Hematopoietic multipotent progenitor cell (in vitro differentiated cells): ENCODE data around the gene SMAD7. TPM values are rescaled to one million over a fixed set of nuclear protein-coding genes. Genes with fewer than 3 reads are reported as not detected.

Experiments used
- DNase-seq, 3 donors: peaks; one replicate each; pipeline ENCODE4 v3.0.0-alpha.2; 2011 to 2015; ENCODE audit warnings: low read depth in 2 of 3, low spot score in 2 of 3
- total RNA-seq: library from RNA; depleted of rRNA; stranded (reverse); fragments of >200 nt; gene quantifications from one replicate; pipeline ENCODE4 v1.2.3, GENCODE V29; 2012

Gene SMAD7
- total RNA-seq, 1 donor, result 8.3 TPM

DNA sequence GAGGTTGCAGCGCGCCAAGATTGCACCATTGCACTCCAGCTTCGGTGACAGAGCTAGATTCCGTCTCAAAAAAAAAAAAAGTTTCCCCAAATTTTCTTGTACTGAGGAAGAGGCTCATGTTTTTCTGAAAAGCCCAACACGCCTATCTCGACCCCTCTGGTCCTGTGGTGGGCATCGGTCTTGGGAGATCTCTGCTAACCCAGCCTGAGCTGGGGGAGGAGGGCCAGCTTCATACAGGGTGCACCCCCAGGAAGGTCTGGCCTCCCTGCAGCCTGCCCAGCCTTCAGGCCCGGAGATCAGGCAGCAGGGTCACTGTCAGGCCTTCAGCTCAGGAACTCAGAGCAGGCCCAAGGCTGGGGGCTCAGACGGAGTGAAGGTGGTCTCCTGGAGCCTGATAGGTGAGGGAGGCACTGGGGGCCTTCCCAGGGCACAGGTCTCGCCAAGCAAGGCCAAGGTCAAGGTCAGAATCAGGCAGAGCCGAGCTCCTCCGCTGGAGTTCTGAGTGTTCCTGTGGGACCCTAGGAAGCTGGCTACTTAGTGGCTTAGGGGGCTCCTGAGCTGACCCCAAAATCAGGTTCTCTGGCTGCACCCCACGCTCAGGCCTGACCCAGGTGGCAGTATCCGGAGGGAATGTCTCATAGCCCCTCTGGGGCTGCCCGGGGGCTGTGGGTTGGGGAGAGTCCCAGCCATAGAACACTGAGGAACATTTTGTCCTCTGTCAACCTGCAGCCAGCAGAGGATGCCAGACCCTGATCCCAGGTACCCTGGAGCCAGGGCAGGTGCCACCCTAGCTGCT lies 37.9 kb upstream of the SMAD7 start:
- DNase-seq, result no peak

- no peak for DNase-seq
These were observed 37.1 kb upstream of the SMAD7 start for GRCh38 chr18:48987821-48988220.

DNA sequence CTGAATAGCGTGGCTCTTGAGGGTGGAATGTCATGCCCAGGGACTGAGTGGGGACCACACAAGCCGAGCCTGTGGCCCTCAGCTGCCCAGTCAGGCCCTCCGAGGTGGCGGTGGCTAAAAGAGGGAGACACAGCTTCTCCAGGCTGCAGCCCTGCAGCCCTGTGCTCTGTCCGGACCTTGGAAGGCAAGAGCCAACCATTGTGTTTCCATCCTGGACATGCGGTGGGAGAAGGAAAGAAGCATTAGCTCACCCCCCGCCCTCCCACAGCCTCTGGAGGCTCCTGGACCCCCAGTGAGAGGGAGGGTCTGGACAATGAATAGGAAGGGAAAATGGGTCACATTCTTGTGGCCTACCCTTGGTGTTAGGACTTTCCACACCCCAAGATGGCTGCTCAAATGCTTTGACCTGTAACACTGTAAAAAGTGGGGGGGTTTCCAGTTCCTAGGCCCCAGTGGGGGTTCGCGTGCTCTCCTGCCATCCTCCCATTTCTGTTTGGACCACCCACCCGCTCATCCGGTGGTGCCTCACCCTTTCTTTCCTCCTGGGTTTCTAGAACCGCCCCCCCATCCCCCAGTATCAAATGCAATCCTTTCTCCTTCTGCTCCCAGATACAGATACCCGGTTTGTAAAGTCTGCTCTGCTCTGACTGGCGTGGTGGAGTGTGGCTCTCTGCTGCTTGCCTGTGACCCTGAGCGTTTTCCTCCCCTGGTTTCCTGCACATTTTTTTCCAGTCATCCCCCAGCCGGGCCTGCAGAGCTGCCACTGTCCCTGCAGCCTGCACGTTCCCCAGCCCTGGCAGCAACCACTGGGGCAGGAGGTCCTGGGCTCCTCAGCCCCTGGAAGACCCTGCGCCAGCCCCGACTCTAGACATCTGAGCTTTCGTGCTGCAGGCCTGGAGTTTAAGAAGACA lies 36.3 kb upstream of the SMAD7 start:
- no peak for DNase-seq

DNA sequence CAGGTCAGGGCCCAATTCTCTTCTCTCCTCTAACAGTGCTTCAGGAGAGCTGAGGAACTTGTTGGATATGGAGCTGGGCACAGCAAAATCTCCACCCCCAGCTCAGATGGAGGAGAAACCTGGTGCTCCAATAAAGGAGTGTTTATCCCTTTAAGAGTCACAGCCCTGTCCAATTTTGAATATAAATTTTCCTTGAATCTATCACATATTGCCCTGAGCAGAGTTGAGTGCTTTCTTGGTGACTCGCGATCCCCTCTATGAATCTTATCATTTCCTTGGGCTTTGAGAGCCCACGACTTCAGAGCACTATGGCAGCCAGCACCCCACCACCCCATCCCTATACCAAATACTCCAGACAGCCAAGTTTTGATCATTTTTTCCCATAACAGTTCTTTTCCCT lies 34.4 kb upstream of the SMAD7 start:
- DNase-seq, result no peak

- peak in 1 of 3 donors; percentile 47 for DNase-seq
These were observed 33.1 kb upstream of the SMAD7 start for GRCh38 chr18:48983793-48984437.

GRCh38 chr18:48982266-48982665 lies 31.5 kb upstream of the SMAD7 start:
- peak in 2 of 3 donors; percentile 62 to 63 for DNase-seq

- peak in 1 of 3 donors; percentile 20 for DNase-seq
These were observed 29.5 kb upstream of the SMAD7 start for GRCh38 chr18:48979944-48980890.

GRCh38 chr18:48977914-48978313 lies 27.1 kb upstream of the SMAD7 start:
- no peak for DNase-seq

DNA sequence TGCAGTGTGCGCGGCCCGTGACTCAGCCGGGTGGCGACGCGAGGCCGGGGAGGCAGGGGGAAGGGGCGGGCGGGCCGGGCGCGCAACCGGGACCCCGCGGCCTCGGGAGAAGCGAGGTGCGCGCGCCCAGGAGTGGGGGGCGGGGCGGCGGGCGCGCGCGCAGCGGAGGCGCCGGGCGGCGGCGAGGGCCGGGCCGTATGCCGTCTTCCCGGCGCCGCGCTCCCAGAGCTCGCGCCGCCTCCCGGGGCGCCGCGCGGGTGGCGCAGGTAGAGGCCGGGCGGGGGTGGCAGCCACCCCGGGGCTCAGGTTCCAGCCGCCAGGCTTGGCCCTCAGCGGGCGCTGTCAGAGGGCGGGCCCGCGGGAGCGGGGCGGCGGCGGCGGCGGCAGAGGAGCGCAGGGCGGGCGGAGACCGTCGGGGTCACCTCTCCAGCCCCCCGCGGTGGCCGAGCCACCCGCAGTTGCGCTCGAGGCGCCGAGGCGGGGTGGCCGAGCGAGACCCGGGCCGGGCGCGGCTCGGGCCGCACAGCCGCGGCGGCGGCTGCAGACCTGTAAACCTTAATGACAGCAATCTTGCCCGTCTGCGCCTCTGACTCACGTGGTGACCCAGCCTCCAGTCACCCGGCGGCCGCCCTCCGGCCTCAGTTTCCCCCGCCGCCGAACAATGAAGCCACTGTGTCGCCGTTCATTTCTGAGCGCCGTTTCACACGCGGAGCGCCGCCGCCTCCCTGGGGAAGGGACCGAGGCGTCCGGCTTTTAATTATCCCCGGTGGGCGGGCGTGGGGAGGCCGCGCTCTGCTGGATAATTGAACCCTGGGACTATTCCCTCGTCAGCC lies 25.3 kb upstream of the SMAD7 start:
- DNase-seq, result peak in 2 of 3 donors; percentile 62 to 69

DNA sequence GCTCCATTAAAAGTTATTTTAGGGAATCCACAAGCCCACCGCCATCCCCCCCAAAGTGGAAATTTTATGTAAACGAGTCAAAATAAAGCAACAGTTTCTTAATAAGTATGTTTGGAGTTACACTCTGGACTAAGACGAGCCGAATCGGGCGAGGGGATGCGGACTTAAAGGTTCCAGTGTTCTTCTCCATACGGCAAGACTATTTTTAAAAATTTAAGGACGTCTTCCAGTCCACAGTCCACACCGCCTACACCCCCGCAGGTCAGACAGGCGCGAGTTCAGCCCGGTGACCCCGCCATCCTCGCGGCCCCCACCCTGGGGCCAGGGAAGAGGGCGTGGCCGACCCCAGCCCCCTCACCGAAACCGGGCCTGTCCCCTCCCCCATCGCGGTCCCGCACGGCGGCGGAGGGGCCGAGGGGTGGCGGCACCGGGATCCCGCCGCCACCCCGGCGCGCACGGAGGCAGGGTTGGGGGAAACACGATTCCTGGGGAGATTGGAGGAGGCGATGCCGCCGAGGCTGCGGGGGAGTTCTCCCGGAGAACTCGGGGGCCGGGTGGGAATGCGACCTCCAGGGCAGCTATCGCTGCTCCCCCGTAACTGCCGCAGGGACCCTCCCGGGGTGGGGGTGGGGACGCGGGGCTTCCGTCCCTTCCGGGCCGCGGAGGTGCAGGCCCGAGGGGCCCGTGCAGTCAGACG lies 24.5 kb upstream of the SMAD7 start:
- DNase-seq, result peak in 1 of 3 donors; percentile 29

DNA sequence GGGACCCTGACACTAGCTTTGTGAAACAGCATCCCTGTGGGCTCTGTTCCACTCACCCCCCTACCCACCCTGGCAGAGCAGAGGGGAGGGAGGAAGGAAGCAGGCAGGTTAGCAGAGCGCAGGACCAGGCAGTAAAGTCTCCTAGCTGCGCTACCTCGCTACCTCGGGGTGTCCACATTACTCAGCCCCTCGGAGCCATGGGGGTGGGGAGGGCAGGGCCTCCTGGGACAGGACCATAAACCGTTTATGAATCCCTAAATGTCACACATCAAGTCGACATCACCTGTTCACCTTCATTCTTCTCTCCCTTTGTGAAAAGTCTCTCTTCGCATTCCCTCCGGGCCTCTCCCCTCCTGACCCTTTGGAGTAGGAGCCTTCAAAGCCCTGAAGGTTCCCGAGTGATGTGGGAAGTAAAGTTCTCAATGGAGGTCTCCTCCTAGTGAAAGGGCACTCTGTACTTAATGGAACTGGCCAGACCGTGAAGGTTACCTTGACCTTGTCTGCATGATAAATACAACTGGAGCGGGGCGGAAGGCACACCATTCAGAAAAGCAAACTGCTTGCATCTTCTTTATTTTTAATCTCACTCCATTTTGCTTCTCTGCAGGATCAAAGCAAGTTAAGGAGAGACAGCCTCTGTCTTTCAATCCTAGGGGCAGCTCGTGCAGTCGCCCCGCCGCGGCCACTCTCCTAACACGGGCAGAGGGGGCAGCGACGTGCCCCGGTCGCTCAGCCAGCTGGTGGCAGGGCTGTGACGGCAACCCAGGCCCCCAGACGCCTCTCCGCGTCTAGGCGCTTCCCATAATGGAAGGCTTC lies 23.7 kb upstream of the SMAD7 start:
- DNase-seq, result no peak

GRCh38 chr18:48973731-48974130 lies 23.0 kb upstream of the SMAD7 start:
- DNase-seq, result no peak

- DNase-seq, result no peak
These were observed 17.8 kb upstream of the SMAD7 start for GRCh38 chr18:48968412-48969215.

- no peak for DNase-seq
These were observed 16.8 kb upstream of the SMAD7 start for GRCh38 chr18:48967545-48967944.

GRCh38 chr18:48966523-48966922 lies 15.8 kb upstream of the SMAD7 start:
- no peak for DNase-seq

- DNase-seq, result no peak
These were observed 13.1 kb upstream of the SMAD7 start for GRCh38 chr18:48963586-48964470.
